GM19351 (cell line): ENCODE data around the gene ACCS.

Experiments used
- ATAC-seq: cut with Tn5 transposase; IDR thresholded peaks from one replicate; pipeline ENCODE4 v1.9.1; 2021; ENCODE audit warnings: mild to moderate bottlenecking, moderate library complexity; ENCODE audit not compliant: unreplicated experiment

Gene ACCS, protein sequence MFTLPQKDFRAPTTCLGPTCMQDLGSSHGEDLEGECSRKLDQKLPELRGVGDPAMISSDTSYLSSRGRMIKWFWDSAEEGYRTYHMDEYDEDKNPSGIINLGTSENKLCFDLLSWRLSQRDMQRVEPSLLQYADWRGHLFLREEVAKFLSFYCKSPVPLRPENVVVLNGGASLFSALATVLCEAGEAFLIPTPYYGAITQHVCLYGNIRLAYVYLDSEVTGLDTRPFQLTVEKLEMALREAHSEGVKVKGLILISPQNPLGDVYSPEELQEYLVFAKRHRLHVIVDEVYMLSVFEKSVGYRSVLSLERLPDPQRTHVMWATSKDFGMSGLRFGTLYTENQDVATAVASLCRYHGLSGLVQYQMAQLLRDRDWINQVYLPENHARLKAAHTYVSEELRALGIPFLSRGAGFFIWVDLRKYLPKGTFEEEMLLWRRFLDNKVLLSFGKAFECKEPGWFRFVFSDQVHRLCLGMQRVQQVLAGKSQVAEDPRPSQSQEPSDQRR

DNA sequence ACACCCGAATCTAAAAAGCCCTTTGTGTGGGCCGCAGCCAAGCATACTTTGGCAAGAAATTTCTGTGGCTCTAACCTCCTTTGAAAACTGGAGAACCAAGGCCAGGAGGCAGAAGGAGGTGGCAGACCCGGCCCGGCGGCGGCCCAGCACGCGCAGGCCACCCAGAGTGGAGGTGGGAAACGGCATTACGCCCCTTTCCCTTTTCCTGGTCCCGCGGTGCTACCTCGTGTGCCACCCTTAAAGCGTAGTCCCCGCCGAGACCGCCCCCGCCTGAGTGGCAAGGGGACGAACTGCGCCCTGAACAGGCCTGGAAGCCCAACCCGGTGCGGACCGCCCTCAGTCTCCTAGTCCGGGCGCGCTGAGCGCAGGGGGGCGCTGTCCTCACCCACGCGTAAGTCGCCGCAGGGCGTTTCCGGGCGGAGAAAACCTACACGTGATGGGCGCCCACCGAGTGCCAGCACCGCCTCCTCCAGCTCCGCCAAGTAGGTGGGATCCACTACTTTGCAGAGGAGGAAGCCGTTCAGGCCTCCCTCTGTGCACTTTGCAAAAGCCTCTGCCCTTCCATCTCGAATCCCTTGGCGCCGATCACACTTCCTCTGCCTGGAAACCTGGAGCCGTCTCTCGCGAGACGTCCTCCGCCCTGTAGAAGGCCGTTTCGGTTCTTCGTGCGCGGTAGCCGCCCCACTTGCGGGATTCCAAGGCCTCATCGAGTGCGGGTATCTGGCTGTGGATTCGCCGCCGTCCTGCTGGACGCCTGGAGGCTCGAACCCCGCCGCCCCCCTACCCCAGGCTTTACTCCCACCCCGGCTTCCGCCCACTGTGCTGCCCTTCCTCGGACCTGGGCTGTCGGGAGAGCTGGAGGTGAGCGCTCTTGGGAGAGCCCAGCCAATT is at the start of gene ACCS:
ACCS (plus strand) TSS at position 430 of the 891 bp plus-strand sequence. CDS start 1,358 bp downstream, outside the sequence.
- peak; percentile 94 for ATAC-seq

DNA sequence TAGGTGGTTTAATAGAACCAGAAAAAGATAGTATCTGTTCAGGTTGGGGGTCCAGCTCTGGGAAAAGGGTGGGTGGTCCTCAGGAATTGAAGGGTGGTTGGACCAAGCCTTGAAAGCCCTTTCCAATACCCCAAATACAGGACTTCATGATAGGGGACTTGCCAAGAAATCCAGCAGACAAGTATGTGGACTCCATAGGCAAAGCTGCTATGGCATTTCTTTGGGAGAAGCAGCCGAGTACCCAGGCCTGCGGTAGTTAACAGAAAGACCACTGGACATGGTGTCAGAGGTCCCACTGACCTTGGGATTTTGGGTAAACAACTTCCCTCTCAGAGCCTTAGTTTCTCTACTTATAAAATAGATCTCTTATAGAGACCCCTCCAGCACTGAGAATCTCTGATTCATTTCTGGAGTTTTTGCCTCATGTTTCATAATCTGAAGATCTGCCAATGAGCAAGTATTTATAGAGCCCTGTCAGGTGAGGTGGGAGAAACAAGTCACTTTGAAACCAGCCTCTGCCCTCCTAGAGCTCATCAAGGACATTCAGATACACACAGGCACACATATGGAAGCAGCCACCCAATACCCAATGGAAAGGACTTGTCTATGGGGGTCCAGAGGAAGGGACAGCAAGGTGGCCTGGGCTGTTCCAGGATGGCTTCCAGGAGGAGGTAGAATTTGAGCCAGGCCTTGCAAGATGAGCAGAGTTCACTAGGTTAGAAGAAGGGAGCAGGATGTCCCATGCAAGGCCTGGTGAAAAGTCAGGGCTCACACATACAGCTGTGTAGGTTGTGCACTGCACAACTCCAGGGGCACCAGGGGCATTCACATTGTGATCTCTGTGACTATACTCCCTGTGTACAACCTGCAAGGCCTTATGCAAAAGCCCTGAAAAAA is 49.3 kb upstream of the ACCS start:
- no peak for ATAC-seq

GRCh38 chr11:44017443-44018126 is 48.5 kb upstream of the ACCS start:
- no peak for ATAC-seq

DNA sequence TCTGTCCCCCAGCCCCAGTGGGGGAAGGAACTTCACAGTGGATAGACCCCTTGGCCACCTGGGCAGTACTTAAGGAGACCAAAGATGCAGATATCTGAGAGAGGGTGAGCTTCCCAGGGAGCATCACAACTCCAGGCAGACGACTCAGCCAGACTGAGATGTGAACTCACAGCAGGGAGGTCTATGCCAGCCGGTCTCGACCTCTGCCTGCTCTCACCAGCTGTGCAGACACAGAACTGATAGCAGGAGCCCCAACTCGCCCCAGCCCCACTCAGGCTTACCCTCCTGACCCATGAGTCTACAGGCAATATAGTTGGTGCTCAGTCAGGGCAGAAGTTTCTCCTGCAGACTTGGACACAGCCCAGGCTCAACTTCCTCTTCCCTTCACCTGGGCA is 47.9 kb upstream of the ACCS start:
- no peak for ATAC-seq

- ATAC-seq = no peak
These were observed 47.2 kb upstream of the ACCS start for GRCh38 chr11:44018829-44019228.

DNA sequence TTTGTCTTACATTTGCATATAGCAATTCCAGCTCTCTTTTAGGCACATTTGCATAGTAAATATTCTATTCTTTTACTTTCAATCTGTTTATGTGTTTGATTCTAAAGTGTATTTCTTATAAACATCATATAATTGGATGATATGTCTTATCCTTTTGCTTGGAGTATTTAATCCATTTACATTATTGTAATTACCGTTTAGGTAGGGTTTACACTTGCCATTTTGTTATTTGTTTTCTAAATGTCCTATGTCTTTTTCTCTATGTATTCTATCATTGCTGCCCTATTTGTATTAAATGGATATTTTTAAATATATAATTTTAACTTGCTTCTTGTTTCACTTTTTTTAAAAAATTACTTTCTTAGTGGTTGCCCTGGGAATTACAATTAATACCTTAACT is 41.1 kb upstream of the ACCS start:
- ATAC-seq = no peak

DNA sequence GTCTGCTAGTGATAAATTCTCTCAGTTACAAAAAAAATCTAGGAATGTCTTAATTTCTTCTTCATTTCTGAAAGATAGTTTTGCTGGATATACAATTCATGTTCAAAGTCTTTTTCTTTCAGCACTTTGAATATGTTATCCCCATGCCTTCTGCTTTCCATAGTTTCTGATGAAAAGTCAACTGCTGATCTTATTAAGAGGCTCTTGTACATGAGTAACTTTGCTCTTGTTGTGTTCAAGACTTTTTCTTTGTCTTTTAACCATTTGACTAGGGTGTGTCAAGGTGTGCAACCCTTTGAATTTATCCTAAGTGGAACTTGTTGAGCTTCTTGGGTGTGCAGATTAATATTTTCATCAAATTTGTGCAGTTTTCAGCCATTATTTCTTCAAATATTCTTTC is 40.3 kb upstream of the ACCS start:
- ATAC-seq = no peak

GRCh38 chr11:44028401-44028800 is 37.7 kb upstream of the ACCS start:
- ATAC-seq = no peak

GRCh38 chr11:44028816-44029506 is 37.1 kb upstream of the ACCS start:
- no peak for ATAC-seq

DNA sequence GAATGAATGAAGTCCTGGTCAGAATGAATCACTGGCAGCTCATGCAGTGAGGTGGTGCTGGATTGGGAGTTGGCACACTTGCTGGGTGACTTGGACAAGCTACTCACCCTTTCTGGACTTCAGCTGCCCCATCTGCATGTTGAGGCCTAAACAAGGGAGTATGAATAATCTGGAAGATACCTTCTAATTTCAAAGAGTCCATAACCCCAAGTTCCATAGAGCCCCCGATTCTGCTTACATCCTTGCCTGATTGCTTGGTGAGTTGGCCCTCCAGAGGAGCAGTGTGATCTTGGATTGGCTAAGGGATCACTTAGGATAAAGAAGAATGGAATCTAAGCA is 36.6 kb upstream of the ACCS start:
- ATAC-seq = no peak

GRCh38 chr11:44029977-44030911 is 35.8 kb upstream of the ACCS start:
- no peak for ATAC-seq

GRCh38 chr11:44030996-44031395 is 35.1 kb upstream of the ACCS start:
- ATAC-seq = no peak

- ATAC-seq = no peak
These were observed 34.5 kb upstream of the ACCS start for GRCh38 chr11:44031549-44031948.

GRCh38 chr11:44032299-44033085 is 33.6 kb upstream of the ACCS start:
- ATAC-seq = no peak

- no peak for ATAC-seq
These were observed 32.6 kb upstream of the ACCS start for GRCh38 chr11:44033411-44033850.

DNA sequence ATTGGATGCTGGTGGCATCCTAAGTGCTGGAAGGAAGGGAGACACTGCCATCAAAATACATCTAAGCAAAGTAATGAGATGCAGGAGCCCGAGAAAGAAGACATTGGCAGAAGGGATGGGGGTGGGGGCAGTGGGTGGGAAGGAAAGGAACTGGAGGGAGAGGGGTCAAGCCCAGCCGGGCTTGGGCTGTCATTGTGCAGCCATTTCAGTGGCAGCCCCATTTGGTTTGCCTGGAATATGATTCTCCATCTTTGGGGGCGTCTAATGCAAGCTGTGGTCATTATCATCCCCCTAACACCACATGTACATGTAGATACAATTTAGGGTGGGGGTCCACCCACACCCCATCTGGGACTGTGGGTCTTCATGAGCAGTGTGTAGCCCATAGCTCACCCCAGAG is 32.2 kb upstream of the ACCS start:
- no peak for ATAC-seq

GRCh38 chr11:44034639-44035038 is 31.4 kb upstream of the ACCS start:
- no peak for ATAC-seq
